T-helper 2 cell treated with Interferon-gamma antibody and Interleukin-4, amounts not matched to agents 100 ng/mL and 5 ng/mL, for 36 hours (primary cell): ENCODE results near the gene SIRT1. TPM values are rescaled to one million over a fixed set of nuclear protein-coding genes. Genes with fewer than 3 reads are reported as not detected.
"Not testable (repeated sequence)": the region's sequence is repeated elsewhere in the genome, so short reads cannot be mapped to it uniquely, and the experiment has no call there.

Source experiments
- intact Hi-C: fragments of 100-400 bp; cut with micrococcal nuclease; formaldehyde crosslinking; loops from one replicate; pipeline ENCODE4 v1.15.1; 2023
- total RNA-seq: library from RNA; stranded (reverse); gene quantifications from 2 replicates; pipeline ENCODE4 v1.2.3, GENCODE V29; 2022

SIRT1 gene
- total RNA-seq, result 24.5 and 24.9 TPM in 2 replicates

GRCh38 chr10:67884313-67884841 is at the start of gene SIRT1:
SIRT1 (plus strand) TSS chr10:67884656; CDS start chr10:67884722, 66 bp downstream.
- intact Hi-C loops, result loop anchor here (1.0 to 5.0 kb wide), 8 partner anchors 28 to 643 kb away; partner anchors contain the start of genes HERC4, HNRNPH3, PBLD and SLC25A16

GRCh38 chr10:67835541-67836394 is 48.7 kb upstream of the SIRT1 start:
- intact Hi-C loops, result not testable (repeated sequence)

- intact Hi-C loops, result no loop called here
Measured at GRCh38 chr10:67836488-67836887, 48.0 kb upstream of the SIRT1 start.

DNA sequence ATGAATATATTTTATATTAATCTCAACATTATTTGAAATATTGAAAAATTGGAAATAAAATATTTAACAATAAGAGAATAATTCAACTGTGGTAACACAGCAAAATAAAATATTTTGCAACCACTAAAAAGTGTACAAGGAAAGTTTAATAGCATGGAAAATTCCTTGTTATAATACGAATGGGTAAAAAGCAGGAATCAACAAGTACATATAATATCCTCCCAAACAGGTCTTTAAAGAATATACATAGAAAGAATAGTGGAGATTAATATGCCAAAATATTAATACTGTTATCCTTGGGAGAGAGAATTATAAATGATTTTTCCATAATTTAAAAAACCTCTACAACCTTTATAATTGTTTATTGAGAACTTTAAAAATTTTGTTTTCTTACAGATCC is 47.5 kb upstream of the SIRT1 start:
- intact Hi-C loops, result no loop called here

DNA sequence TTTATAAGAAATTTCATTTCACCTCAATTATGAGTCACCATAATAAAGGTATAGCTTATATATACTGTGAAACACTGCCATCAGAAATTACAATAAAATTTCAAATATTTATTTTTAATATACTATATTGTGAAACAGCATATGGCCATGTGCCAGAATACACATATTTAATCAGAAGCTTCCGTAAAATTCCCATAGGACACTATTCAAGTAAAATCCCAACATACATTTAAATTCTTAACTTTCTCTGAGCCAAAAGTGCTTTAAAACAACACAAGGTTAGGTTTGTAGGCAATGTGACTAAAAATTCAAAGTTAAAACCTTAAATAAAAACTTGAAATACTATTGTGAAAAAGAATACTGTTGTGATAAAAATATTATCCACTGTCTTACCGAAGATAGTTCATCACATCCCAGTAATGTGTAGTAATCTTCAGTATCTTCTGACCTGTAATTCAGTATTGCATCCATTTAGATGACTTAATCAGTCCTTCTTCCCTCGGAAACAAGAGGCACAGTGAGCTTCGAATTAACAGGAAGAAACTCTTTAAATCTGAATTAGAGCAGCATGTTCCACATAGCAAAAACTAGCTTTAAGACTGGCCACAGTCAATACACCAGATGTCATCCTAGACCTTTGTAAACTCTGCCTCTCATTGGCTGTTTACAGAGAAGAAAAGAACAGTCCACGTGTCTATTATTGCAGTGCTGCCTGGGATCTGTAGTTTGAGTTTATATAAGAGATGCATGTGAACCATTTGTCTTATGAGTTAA is 46.7 kb upstream of the SIRT1 start, which contains the start of gene DNAJC12:
Gene DNAJC12, minus strand, starts transcription at position 648 of the 774 bp plus-strand sequence. Its CDS starts 177 bp downstream, at position 471.
- intact Hi-C loops, result loop anchor here (1.0 kb wide), 1 partner anchor 12 kb away; no protein-coding TSS in a partner anchor

DNA sequence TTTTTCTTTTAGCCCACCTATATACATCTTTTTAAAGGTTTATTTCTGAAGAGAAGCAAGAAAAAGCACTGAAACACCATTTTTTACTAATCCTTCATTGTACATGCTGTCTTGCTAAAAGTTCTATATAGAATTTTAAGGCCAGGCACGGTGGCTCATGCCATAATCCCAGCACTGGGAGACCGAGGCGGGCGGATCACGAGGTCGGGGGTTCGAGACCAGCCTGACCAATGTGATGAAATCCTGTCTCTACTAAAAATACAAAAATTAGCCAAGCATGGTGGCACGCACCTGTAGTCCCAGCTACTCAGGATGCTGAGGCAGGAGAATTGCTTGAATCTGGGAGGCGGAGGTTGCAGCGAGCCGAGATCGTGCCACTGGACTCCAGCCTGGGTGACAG is 44.9 kb upstream of the SIRT1 start:
- intact Hi-C loops, result not testable (repeated sequence)

DNA sequence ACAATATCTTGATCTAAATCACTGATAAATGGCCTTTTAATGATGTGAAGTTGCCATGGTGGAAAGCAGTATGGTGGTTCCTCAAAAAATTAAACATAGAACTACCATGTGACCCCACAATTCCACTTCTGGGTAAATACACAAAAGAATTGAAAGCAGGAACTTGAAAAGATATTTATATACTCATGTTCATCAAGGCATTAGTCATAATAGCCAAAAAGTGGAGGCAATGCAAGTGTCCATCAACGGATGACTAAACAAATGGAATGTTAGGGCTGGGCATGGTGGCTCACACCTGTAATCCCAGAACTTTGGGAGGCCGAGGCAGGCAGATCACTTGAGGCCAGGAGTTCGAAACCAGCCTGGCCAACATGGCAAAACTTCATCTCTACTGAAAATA is 44.5 kb upstream of the SIRT1 start:
- intact Hi-C loops, result no loop called here

DNA sequence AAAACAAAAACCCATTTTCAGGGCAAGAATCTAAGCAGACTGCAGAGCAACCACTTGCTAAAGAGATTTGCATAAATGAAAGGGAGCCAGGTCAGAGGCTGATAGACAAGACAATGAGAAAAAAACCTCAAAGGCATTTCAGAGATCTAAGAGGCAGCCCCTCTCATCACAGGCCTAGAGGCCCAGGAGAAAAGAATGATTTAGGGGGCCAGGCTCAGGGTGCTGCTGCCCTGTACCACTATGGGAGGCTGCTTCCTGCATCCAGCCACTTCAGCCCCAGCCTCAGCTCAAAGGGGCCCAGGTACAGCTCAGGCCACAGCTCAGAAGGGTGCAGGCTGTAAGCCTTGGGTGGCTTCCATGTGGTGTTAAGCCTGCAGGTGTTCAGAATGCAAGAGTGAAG is 42.7 kb upstream of the SIRT1 start:
- intact Hi-C loops, result no loop called here

DNA sequence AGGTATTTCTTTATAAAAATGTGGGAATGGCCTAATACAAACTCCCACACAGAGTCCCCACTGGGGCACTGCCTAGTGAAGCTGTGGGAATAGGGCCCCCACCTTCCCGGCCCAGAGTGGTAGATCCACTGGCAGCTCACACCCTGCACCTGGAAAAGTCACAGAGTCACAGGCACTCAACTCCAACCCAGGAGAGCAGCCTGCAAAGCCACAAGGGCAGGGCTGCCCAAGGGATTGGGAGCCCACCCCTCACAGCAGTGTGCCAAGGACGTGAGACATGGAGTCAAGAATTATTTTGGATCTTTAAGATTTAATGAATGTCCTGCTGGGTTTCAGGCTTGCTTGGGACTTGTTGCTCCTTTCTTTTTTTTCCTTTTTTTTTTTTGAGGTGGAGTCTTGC is 41.2 kb upstream of the SIRT1 start:
- intact Hi-C loops, result no loop called here

GRCh38 chr10:67849331-67850011 is 35.0 kb upstream of the SIRT1 start:
- intact Hi-C loops, result loop anchor here (1.0 to 2.0 kb wide), 7 partner anchors 11 to 483 kb away; partner anchors contain the start of genes DNAJC12, HNRNPH3, PBLD and SIRT1

DNA sequence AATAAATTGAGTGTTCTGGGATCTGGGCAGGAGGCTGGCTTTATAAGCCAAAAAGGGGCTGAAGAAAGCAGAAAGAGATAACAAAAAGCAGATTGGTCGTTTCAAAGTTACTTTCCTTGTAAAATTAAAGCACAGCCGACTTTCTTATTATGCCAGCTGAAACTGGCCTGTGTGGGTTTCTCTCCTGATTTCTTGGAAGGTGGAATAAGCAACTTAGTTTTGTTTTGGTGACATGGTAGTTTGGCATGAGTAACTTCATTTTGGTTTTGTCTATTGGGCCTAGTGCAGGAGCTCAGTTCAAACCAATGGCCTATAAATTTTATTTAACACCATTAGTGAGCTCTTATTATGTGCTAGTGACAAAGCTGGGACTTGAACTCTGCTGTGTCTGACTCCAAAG is 33.3 kb upstream of the SIRT1 start:
- intact Hi-C loops, result no loop called here

DNA sequence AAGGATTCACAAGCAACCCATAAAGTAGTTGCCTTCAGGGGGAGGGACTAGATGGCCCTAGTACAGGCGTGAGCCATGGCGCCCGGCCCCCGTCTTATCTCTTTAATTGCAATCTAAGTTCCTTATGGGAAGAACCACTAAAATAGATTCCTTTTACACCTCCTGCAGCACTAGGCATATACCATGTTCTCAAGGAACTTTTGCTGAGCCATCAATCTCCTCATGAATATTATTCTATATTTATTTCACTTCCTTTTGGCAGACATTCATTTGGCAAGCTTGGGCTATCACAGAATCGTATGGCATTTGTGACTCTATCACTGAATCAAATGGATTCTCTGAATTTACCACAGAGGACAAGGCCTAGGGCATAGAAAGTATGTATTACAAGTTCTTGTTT is 31.7 kb upstream of the SIRT1 start:
- intact Hi-C loops, result no loop called here

DNA sequence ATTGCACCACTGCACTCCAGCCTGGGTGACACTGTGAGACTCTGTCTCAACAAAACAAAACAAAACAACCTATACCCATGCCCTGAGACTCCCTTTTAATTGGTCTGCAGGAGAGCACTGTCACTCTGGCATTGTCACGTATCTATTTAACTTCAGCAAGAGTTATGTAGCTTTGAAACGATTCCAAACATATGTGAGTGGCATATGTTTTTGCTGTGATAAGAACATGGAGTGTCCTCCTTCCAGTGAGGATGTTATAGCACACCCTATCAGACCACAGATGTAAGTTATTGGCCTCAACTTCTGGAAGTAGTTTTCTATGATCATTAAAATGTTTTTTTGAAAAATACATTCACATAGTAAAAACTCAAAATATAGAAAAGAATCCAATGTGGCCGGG is 30.9 kb upstream of the SIRT1 start:
- intact Hi-C loops, result no loop called here

DNA sequence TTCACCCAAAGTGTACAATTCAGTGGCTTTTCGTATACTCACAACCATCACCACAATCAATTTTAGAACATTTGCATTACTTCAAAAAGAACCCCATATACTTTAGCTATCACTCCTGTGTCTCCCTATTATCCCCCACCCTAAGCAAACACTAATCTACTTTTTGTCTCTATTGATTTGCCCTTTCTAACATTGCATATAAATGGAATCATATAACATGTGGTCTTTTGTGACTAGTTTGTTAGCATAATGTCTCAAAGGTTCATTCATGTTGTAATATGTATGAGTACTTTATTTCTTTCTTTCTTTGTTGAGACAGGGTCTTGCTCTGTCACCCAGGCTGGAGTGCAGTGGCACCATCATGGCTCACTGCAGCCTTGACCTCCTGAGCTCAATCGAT is 25.5 kb upstream of the SIRT1 start:
- intact Hi-C loops, result no loop called here

- intact Hi-C loops, result no loop called here
Measured at GRCh38 chr10:67861750-67862432, 22.6 kb upstream of the SIRT1 start.

DNA sequence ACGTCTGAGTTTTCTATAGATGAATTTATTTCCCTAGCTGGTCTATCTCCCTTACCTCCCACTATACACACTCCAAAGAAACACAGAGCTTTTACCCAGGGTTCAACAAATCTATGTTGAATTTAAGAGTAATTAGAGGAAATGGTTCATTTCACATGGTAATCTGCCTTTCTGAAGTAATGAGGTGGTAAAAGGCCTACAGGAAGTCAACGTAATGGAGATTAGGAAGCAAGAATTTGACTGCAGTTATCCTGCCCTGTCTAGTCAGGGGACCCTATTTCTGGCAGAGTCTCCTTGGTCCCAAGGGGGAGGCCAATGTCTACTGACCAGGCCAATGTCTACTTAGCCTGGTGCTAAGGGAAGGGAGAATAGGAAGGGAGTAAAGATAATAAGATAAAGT is 21.4 kb upstream of the SIRT1 start:
- intact Hi-C loops, result no loop called here

- intact Hi-C loops, result no loop called here
Measured at GRCh38 chr10:67864607-67865371, 19.7 kb upstream of the SIRT1 start.

DNA sequence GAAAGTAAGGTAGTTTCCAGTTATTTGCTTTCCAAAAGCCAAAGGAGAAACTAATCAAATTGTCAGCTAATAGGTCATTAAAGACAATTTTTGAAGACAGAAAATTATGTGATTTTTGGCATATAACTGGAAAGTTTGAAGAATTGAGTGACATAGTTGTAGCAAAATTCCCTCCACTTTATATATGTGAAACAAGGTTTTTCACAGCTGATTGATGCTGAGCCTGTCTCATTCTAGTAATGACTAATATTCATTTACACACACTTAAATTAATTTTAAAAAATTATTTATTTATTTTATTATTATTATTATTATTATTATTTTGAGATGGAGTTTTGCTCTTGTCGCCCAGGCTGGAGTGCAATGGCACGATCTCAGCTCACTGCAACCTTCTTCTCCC is 16.3 kb upstream of the SIRT1 start:
- intact Hi-C loops, result no loop called here

DNA sequence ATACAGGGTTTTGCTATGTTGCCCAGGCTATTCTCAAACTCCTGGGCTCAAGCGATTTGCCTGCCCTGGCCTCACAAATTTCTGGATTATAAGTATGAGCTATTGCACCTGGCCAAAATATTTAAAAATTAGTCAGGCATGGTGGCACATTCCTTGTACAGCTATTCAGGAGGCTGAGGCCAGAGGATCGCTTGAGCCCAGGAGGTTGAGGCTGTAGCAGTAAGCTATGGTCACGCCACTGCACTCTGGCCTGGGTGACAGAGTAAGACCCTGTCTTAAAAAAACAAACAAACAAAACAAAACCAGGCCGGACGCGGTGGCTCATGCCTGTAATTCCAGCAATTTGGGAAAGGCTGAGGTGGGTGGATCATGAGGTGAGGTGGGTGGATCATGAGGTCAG is 14.5 kb upstream of the SIRT1 start:
- intact Hi-C loops, result no loop called here
